Adrenal gland (tissue), 12 donors: ENCODE results near the gene TNNT2. TPM values are rescaled to one million over a fixed set of nuclear protein-coding genes. Genes with fewer than 3 reads are reported as not detected.

Source experiments
- DNase-seq, 7 donors: peaks; one replicate each; pipeline ENCODE4 v3.0.0-alpha.2; 2019 to 2020
- H3K27ac ChIP-seq, 5 donors: fragments of 200-600 bp; sonication (generic) in 4 of 5; 1 replicate in 3 of 5; 2 replicates in 2 of 5; pipeline versions ENCODE4 v1.5.1 to v1.8.0; 2016 to 2020; ENCODE audit warnings: mild to moderate bottlenecking in 1 of 5
- H3K27me3 ChIP-seq: fragments of 200-600 bp; 2 replicates; pipeline ENCODE4 v1.8.0; 2021
- H3K36me3 ChIP-seq, 2 donors: fragments of 200-600 bp; replicated peaks in 1 of 2; 1 replicate in 1 of 2; 2 replicates in 1 of 2; pipeline versions ENCODE4 v1.5.1 to v1.8.0; 2018 to 2022
- H3K4me1 ChIP-seq, 2 donors: fragments of 200-600 bp; replicated peaks in 1 of 2; 1 replicate in 1 of 2; 2 replicates in 1 of 2; pipeline versions ENCODE4 v1.5.1 to v1.8.0; 2018 to 2021
- H3K4me3 ChIP-seq, 4 donors: fragments of 200-600 bp; sonication (generic) in 3 of 4; one replicate each; pipeline ENCODE4 v1.5.1; 2016 to 2018
- H3K9me3 ChIP-seq, 3 donors: fragments of 200-600 bp; sonication (generic) in 1 of 3; replicated peaks in 1 of 3; 1 replicate in 2 of 3; 2 replicates in 1 of 3; pipeline versions ENCODE4 v1.5.1 to v1.8.0; 2016 to 2021
- POLR2A ChIP-seq, 2 donors: fragments of 450-650 bp; IDR thresholded peaks; one replicate each; pipeline ENCODE4 v1.6.1; 2017; ENCODE audit warnings: antibody characterized with exemption in 2 of 2, mild to moderate bottlenecking in 2 of 2, moderate library complexity in 1 of 2
- WGBS, 4 donors: extraction: QIAGEN DNeasy Blood & Tissue Kit in 2 of 4; methylation state at CpG; one replicate each; pipeline versions ENCODE4 v1.1.5 to v1.1.7; 2013 to 2017; 5-methylcytosine and 5-hydroxymethylcytosine counted together
- intact Hi-C, 2 donors: fragments of 100-400 bp; cut with DNase I; formaldehyde crosslinking; loops; one replicate each; pipeline versions ENCODE4 v1.14.1 to v1.15.0; 2022 to 2023
- polyA plus RNA-seq, 3 donors: library from polyadenylated mRNA; stranded (reverse); fragments of 200-250 nt in 2 of 3; fragments of 350-450 nt in 1 of 3; fragmentation: Illumina TruSeq in 1 of 3; extraction: RNeasy Lipid Tissue Mini Kit (QIAGEN cat#74804) in 1 of 3; gene quantifications; one replicate each; pipeline ENCODE4 v1.2.3, GENCODE V29; 2013 to 2014
- total RNA-seq, 9 donors: library from RNA; depleted of rRNA in 4 of 9; stranded (reverse); fragments of >200 nt in 4 of 9; fragments of 120-200 nt in 1 of 9; fragmentation: NEBNext Ultra II Directional in 1 of 9; extraction: Animal tissue kit (Norgen Biotek cat#: 25700) in 1 of 9; gene quantifications; one replicate each; pipeline versions ENCODE4 v1.1.0 to v1.2.4, GENCODE V29; 2013 to 2023
- TF ChIP-seq, protein P1 (sequence below), 6 experiments: fragments of 450-650 bp in 4 of 6; fragments of 200-600 bp in 2 of 6; sonication (generic) in 1 of 6; IDR thresholded peaks; 1 replicate in 5 of 6; 2 replicates in 1 of 6; pipeline versions ENCODE4 v1.5.1 to v1.8.0; 2016 to 2021; ENCODE audit warnings: antibody characterized with exemption in 6 of 6, mild to moderate bottlenecking in 2 of 6, moderate library complexity in 1 of 6
- donor health status: healthy with polysubstance abuse.
- donor health status: Bipolar disorder and iron deficiency.
- donor health status: DM: yes; HTN: yes; CAD: no.
- donor health status: DM: no; HTN: no; CAD: no.
- donor health status: DM: no; HTN: no; CAD: no.
- donor health status: DM: yes; HTN: yes; CAD: no.

TNNT2 gene
- total and polyA plus RNA-seq, 12 donors: 0.39 to 37.3 (median 3.8) TPM; not detected in 2

DNA sequence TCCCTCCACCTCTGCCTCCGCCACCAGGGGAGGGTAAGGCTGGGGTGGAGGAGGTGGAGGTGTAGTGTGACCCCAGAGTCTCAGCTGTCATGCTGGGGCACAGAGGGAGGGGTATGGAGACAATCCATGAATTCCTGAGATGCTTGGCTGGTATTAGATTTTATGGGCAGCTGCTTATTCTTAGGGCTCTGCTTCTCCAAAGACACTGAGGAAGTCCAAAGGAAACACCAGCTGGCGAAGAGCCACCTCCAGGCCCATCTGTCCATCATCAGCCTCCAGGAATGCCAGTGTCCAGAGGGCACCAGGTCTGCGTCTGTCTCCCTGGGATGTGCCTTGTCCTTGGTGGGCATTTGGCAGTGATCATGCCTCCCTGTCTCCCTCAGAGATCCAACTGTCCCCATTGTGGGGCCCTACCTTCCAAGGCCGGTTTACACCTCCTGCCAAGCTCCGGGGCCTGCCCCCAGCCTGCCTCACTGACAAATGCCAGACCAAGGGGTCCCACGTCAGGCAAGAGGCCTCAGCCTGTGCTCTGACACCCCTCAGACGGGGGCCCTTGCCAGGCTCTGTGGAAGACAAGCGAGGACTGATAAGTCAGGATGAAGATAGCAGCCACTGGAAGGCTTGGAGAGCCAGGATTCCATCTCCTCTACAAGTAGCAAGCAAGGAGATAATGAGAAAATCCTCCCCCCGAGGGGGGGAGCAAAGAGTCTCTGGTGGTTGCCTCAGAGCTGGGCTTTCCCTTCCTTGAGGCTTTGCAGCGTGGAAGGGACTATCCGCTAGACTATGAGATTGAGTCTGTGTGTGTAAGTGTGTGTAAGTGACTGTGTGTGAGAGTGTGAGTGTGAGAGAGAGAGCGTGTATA is 42.5 kb upstream of the TNNT2 start:
- Histone ChIP-seq H3K27ac (no peak overlapping the region), H3K4me3 (no peak overlapping the region), H3K9me3 (no peaks in the 10 kb centered on the region), H3K36me3 (no peaks in the 10 kb centered on the region), H3K27me3 (no peaks in the 10 kb centered on the region), H3K4me1 (no peaks in the 10 kb centered on the region)
- intact Hi-C loops: no loop called here
- 61 to 84% (median 71%) methylated on average over 8 to 12 of the region's 12 CpGs for WGBS, 4 donors
- TF ChIP-seq, protein P1, sequence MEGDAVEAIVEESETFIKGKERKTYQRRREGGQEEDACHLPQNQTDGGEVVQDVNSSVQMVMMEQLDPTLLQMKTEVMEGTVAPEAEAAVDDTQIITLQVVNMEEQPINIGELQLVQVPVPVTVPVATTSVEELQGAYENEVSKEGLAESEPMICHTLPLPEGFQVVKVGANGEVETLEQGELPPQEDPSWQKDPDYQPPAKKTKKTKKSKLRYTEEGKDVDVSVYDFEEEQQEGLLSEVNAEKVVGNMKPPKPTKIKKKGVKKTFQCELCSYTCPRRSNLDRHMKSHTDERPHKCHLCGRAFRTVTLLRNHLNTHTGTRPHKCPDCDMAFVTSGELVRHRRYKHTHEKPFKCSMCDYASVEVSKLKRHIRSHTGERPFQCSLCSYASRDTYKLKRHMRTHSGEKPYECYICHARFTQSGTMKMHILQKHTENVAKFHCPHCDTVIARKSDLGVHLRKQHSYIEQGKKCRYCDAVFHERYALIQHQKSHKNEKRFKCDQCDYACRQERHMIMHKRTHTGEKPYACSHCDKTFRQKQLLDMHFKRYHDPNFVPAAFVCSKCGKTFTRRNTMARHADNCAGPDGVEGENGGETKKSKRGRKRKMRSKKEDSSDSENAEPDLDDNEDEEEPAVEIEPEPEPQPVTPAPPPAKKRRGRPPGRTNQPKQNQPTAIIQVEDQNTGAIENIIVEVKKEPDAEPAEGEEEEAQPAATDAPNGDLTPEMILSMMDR (IDR thresholded peaks at IDR 0.05): no peak
- no peak for TF ChIP-seq POLR2A (IDR thresholded peaks at IDR 0.05)
- no peak for DNase-seq

DNA sequence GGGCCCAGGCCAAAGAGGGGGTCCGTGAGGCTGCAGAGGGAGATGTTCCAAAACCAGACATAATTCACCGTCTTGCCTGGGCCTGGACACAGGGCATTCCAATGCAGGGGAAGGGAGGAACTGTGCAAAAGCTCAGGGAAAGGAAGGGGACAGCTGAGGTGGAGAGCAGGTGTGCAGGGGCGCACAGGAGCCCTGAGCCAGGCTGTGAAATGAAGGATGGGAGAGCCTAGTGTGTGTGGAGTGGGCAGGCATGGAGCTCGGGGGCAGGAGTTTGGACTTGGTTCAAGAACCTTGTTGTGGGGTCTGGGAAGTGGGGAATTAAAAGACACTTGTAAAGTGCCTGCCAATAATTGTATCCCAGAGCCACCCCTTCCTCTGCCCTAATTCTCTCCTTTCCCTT is 41.8 kb upstream of the TNNT2 start:
- DNase-seq: no peak
- 81 to 90% (median 84%) methylated on average over 4 of the region's 4 CpGs for WGBS, 4 donors
- no peak for TF ChIP-seq POLR2A (IDR thresholded peaks at IDR 0.05)
- TF ChIP-seq, protein P1 (IDR thresholded peaks at IDR 0.05): no peak
- no peaks in the 10 kb centered on the region for H3K4me1 ChIP-seq
- no peaks in the 10 kb centered on the region for H3K27me3 ChIP-seq
- no peak overlapping the region for H3K4me3 ChIP-seq
- H3K9me3 ChIP-seq: no peaks in the 10 kb centered on the region
- no peaks in the 10 kb centered on the region for H3K36me3 ChIP-seq
- H3K27ac ChIP-seq: no peak overlapping the region
- intact Hi-C loops: no loop called here

DNA sequence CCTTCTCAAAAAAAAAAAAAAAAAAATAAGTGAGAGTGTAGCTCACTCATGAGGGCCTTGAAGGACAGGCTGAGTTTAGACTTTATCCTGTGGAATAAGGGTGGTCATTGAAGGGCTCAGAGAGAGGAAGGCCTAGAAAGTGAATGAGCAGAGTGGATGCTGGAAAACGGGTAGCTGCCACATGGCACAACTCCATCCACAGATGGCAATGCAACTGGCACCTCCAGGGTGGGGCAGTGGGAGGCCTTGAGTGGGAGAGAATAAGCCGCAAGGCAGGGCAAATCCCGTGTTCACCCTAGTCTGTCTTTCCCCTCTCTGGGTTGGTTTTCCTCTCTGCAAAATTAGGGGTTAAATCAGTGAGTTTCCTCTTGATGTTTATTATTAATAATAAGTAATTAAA is 41.0 kb upstream of the TNNT2 start:
- Histone ChIP-seq H3K9me3 (no peaks in the 10 kb centered on the region), H3K36me3 (no peaks in the 10 kb centered on the region), H3K4me3 (no peak overlapping the region), H3K27me3 (no peaks in the 10 kb centered on the region), H3K27ac (no peak overlapping the region), H3K4me1 (no peaks in the 10 kb centered on the region)
- WGBS, 4 donors: 84 to 91% (median 86%) methylated on average over 3 of the region's 3 CpGs
- intact Hi-C loops: no loop called here
- no peak for DNase-seq
- TF ChIP-seq, protein P1 (IDR thresholded peaks at IDR 0.05): no peak
- TF ChIP-seq POLR2A (IDR thresholded peaks at IDR 0.05): no peak

- Histone ChIP-seq H3K9me3 (no peaks in the 10 kb centered on the region), H3K27ac (no peak overlapping the region), H3K27me3 (no peaks in the 10 kb centered on the region), H3K4me1 (no peaks in the 10 kb centered on the region), H3K4me3 (no peak overlapping the region), H3K36me3 (no peaks in the 10 kb centered on the region)
- no peak for DNase-seq
- intact Hi-C loops: no loop called here
- TF ChIP-seq, protein P1 (IDR thresholded peaks at IDR 0.05): no peak
- TF ChIP-seq POLR2A (IDR thresholded peaks at IDR 0.05): no peak
- WGBS, 4 donors: 89 to 98% (median 91%) methylated on average over 12 to 15 of the region's 15 CpGs
Observed at GRCh38 chr1:201414051-201414738, 36.7 kb upstream of the TNNT2 start.
